GM23338 (cell line): Measurements from ENCODE around the gene OSBPL6. TPM values are rescaled to one million over a fixed set of nuclear protein-coding genes. Genes with fewer than 3 reads are reported as not detected.

Experiments used
- ATAC-seq: fragments of 200-7000 bp; cut with Tn5 transposase; 3 replicates; pipeline ENCODE4 v1.9.1; 2020
- DNase-seq: peaks from one replicate; pipeline ENCODE4 v3.0.0-alpha.2; 2015; ENCODE audit warnings: low spot score
- H2AFZ ChIP-seq: fragments of 200-600 bp; sonication (generic); 2 replicates; pipeline ENCODE4 v1.8.0; 2016; ENCODE audit warnings: antibody characterized with exemption, mild to moderate bottlenecking, moderate library complexity
- H3F3A ChIP-seq: fragments of 200-600 bp; sonication (generic); replicated peaks from 2 replicates; pipeline ENCODE4 v1.8.0; 2017; ENCODE audit warnings: antibody characterized with exemption, mixed run types, low read depth
- H3K27ac ChIP-seq: fragments of 200-600 bp; sonication (generic); 2 replicates; pipeline ENCODE4 v1.6.1; 2016; ENCODE audit warnings: low read depth
- H3K27me3 ChIP-seq: fragments of 200-600 bp; sonication (generic); 2 replicates; pipeline ENCODE4 v1.8.0; 2016; ENCODE audit warnings: mild to moderate bottlenecking, mixed run types, moderate library complexity; ENCODE audit not compliant: insufficient read depth
- H3K36me3 ChIP-seq: fragments of 200-600 bp; sonication (generic); 2 replicates; pipeline ENCODE4 v1.8.0; 2016; ENCODE audit warnings: mild to moderate bottlenecking; ENCODE audit not compliant: insufficient read depth
- H3K4me1 ChIP-seq: fragments of 200-600 bp; sonication (generic); 2 replicates; pipeline ENCODE4 v1.8.0; 2016; ENCODE audit warnings: mild to moderate bottlenecking, moderate library complexity; ENCODE audit not compliant: insufficient read depth
- H3K4me2 ChIP-seq: fragments of 200-600 bp; sonication (generic); 2 replicates; pipeline ENCODE4 v1.7.1; 2017; ENCODE audit warnings: mixed run types
- H3K4me3 ChIP-seq: fragments of 200-600 bp; sonication (generic); 2 replicates; pipeline ENCODE4 v1.6.1; 2016; ENCODE audit warnings: mixed run types
- H3K79me2 ChIP-seq: fragments of 200-600 bp; sonication (generic); replicated peaks from 2 replicates; pipeline ENCODE4 v1.8.0; 2017; ENCODE audit warnings: mild to moderate bottlenecking; ENCODE audit not compliant: insufficient read depth
- H3K9me2 ChIP-seq: fragments of 200-600 bp; sonication (generic); 2 replicates; pipeline ENCODE4 v1.8.0; 2017; ENCODE audit not compliant: insufficient read depth
- H4K20me1 ChIP-seq: fragments of 200-600 bp; sonication (generic); replicated peaks from 2 replicates; pipeline ENCODE4 v1.8.0; 2017; ENCODE audit warnings: mild to moderate bottlenecking; ENCODE audit not compliant: insufficient read depth
- H3K27ac Mint-ChIP-seq: 2 replicates; pipeline ENCODE4 v1.8.0; 2020; ENCODE audit warnings: inconsistent platforms, mild to moderate bottlenecking, moderate library complexity, mixed read lengths
- H3K27me3 Mint-ChIP-seq: 3 replicates; pipeline ENCODE4 v1.8.0; 2022; ENCODE audit warnings: low read depth, mild to moderate bottlenecking, moderate library complexity, mixed read lengths, inconsistent platforms; ENCODE audit not compliant: insufficient read depth, poor library complexity
- H3K36me3 Mint-ChIP-seq: 3 replicates; pipeline ENCODE4 v1.8.0; 2021; ENCODE audit warnings: low read depth, mild to moderate bottlenecking, inconsistent platforms, moderate library complexity, mixed read lengths
- H3K4me1 Mint-ChIP-seq: 3 replicates; pipeline ENCODE4 v1.8.0; 2020; ENCODE audit warnings: mild to moderate bottlenecking, inconsistent platforms, mixed read lengths
- H3K4me3 Mint-ChIP-seq: 3 replicates; pipeline ENCODE4 v1.8.0; 2021; ENCODE audit warnings: moderate library complexity, mild to moderate bottlenecking, inconsistent platforms, mixed read lengths
- H3K9me3 Mint-ChIP-seq: 3 replicates; pipeline ENCODE4 v1.8.0; 2020; ENCODE audit warnings: moderate library complexity, mild to moderate bottlenecking, inconsistent platforms, mixed read lengths
- EZH2phosphoT487 ChIP-seq: fragments of 200-600 bp; sonication (generic); IDR thresholded peaks from one replicate; pipeline ENCODE4 v1.8.1; 2018; ENCODE audit warnings: antibody characterized with exemption; ENCODE audit not compliant: unreplicated experiment
- POLR2AphosphoS5 ChIP-seq: IDR thresholded peaks from 2 replicates; pipeline ENCODE4 v1.6.1; 2016; ENCODE audit warnings: antibody characterized with exemption, low read depth
- ZNF114 ChIP-seq: fragments of 250-450 bp; sonication (Bioruptor Pico); IDR thresholded peaks from 2 replicates; pipeline ENCODE4 v1.5.0; 2020; ENCODE audit warnings: mild to moderate bottlenecking, moderate library complexity
- ZNF331 ChIP-seq: fragments of 250-450 bp; sonication (Bioruptor Pico); IDR thresholded peaks from 2 replicates; pipeline ENCODE4 v1.5.0; 2020; ENCODE audit warnings: low read depth, mild to moderate bottlenecking, moderate library complexity
- ZNF462 ChIP-seq: fragments of 250-450 bp; sonication (Bioruptor Pico); IDR thresholded peaks from 2 replicates; pipeline ENCODE4 v1.5.0; 2020; ENCODE audit warnings: mild to moderate bottlenecking, moderate library complexity
- polyA plus RNA-seq: library from polyadenylated mRNA; unstranded; fragments of >200 nt; fragmentation: Nextera tagmentation; extraction: Ambion mirVana; gene quantifications from 2 replicates; pipeline ENCODE4 v1.2.1, GENCODE V29; 2016
- total RNA-seq: library from RNA; depleted of rRNA; stranded (reverse); fragments of >200 nt; shearing (Covaris generic); gene quantifications from 2 replicates; pipeline ENCODE4 v1.2.3, GENCODE V29; 2014
- TF ChIP-seq, protein P1 (sequence below): IDR thresholded peaks from 2 replicates; pipeline ENCODE4 v1.6.1; 2016; ENCODE audit warnings: antibody characterized with exemption

Gene OSBPL6
- total and polyA plus RNA-seq, 2 experiments from 2014 or later, result 6.0 to 8.5 TPM

DNA sequence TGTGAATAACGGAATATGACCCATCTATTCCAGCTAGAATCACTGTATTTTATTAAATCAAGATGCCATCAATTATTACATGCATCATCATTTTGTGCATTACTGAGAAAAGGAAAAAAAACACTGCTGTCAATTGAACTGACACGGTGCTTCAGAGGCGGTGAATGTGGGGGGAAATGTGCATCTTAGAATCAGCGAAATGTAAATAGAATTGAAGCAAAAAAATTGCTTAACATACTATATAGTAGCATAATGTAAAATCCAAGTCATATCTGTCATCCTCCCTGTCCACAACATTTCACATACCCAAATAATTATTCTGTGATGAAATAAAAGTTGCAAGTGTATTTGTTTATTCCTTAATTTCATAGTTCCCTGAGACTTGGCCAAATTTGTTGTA, 172.1 kb downstream of the OSBPL6 start (continued):
- TF ChIP-seq ZNF462 (CRISPR knock-in tag) (no peak), POLR2AphosphoS5 (no peak), ZNF114 (CRISPR knock-in tag) (no peak)

DNA sequence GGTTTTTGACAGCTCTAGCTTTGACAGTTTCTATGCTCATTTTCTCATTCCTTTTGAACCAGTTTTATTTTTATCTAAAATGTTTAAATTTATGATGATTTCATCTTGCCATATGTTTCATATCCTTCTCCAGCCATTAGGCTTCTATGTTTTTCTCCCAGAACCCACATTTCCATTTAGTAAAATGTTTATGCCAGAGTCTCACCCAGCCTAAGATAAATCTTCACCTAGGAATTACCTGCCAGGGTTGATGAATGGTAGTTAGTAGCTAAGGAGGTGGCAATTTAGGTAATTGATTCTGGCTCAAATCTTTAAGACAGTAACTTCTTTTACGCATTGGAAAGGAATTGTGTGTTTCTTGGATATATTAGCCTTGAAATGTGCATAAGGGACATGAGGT, 173.0 kb downstream of the OSBPL6 start:
- H3F3A ChIP-seq, result no peaks in the 10 kb centered on the region
- H3K9me2 ChIP-seq, result no peaks in the 10 kb centered on the region
- H2AFZ ChIP-seq, result no peak overlapping the region
- H3K9me3 Mint-ChIP-seq, result no peaks in the 10 kb centered on the region
- H3K27me3 Mint-ChIP-seq, result peaks cover 3% of the 10 kb centered on the region
- H3K4me1 ChIP-seq, result no peaks in the 10 kb centered on the region; the same call in 1 of the 2 replicates
- H3K4me2 ChIP-seq, result no peak overlapping the region
- H4K20me1 ChIP-seq, result no peaks in the 10 kb centered on the region
- H3K79me2 ChIP-seq, result no peaks in the 10 kb centered on the region
- H3K4me3 ChIP-seq, result no peak overlapping the region
- H3K27me3 ChIP-seq, result no peaks in the 10 kb centered on the region
- peaks cover 8% of the 10 kb centered on the region for H3K4me1 Mint-ChIP-seq
- H3K36me3 Mint-ChIP-seq, result no peaks in the 10 kb centered on the region
- DNase-seq, result no peak
- H3K4me3 Mint-ChIP-seq, result no peak overlapping the region
- H3K27ac ChIP-seq, result no peak overlapping the region
- no peak overlapping the region for H3K27ac Mint-ChIP-seq
- H3K36me3 ChIP-seq, result no peaks in the 10 kb centered on the region
- ATAC-seq, result no peak
- no peak for TF ChIP-seq ZNF331 (CRISPR knock-in tag)
- TF ChIP-seq ZNF462 (CRISPR knock-in tag), result no peak
- TF ChIP-seq EZH2phosphoT487, result no peak
- TF ChIP-seq, protein P1, sequence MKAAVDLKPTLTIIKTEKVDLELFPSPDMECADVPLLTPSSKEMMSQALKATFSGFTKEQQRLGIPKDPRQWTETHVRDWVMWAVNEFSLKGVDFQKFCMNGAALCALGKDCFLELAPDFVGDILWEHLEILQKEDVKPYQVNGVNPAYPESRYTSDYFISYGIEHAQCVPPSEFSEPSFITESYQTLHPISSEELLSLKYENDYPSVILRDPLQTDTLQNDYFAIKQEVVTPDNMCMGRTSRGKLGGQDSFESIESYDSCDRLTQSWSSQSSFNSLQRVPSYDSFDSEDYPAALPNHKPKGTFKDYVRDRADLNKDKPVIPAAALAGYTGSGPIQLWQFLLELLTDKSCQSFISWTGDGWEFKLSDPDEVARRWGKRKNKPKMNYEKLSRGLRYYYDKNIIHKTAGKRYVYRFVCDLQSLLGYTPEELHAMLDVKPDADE, result no peak
